Measurements from ENCODE around the gene RBKS.

The RBKS gene

GRCh38 chr2:27863146-27863545 is 27.0 kb downstream of the RBKS start:
- Histone ChIP-seq H3K4me3 (IDR thresholded peaks at IDR 0.05; ENCODE audit: insufficient read depth, low read depth, low read length) (no peak overlapping the region), H2AFZ (ENCODE audit: low read depth) (no peak overlapping the region), H3K4me1 (ENCODE audit: low read depth, poor library complexity, severe bottlenecking) (no peaks in the 10 kb centered on the region), H4K20me1 (ENCODE audit: insufficient read depth) (no peaks in the 10 kb centered on the region), H3K4me2 (no peak overlapping the region), H3K9ac (no peak overlapping the region), H3K27ac (no peak overlapping the region), H3K27me3 (ENCODE audit: insufficient read depth, low read depth) (no peaks in the 10 kb centered on the region), H3K36me3 (ENCODE audit: insufficient read depth) (no peaks in the 10 kb centered on the region), H3K79me2 (ENCODE audit: insufficient read depth, low read depth) (no peaks in the 10 kb centered on the region)
- no peak for TF ChIP-seq CTCF (conservative IDR thresholded peaks at IDR 0.05; ENCODE audit: low read depth, low read length)

- TF ChIP-seq CTCF (conservative IDR thresholded peaks at IDR 0.05; ENCODE audit: low read depth, low read length), result no peak
- Histone ChIP-seq H3K4me2 (no peak overlapping the region), H2AFZ (ENCODE audit: low read depth) (no peak overlapping the region), H3K9ac (no peak overlapping the region), H3K4me1 (ENCODE audit: low read depth, poor library complexity, severe bottlenecking) (no peaks in the 10 kb centered on the region), H3K27ac (no peak overlapping the region), H3K36me3 (ENCODE audit: insufficient read depth) (no peaks in the 10 kb centered on the region), H4K20me1 (ENCODE audit: insufficient read depth) (no peaks in the 10 kb centered on the region), H3K79me2 (ENCODE audit: insufficient read depth, low read depth) (no peaks in the 10 kb centered on the region), H3K4me3 (IDR thresholded peaks at IDR 0.05; ENCODE audit: insufficient read depth, low read depth, low read length) (no peak overlapping the region), H3K27me3 (ENCODE audit: insufficient read depth, low read depth) (no peaks in the 10 kb centered on the region)
Observed at GRCh38 chr2:27860111-27860510, 30.1 kb downstream of the RBKS start.

- H4K20me1 ChIP-seq (ENCODE audit: insufficient read depth), result no peaks in the 10 kb centered on the region
- H3K27ac ChIP-seq, result no peak overlapping the region
Observed at GRCh38 chr2:27857417-27858172, 32.6 kb downstream of the RBKS start.

GRCh38 chr2:27856956-27857355 is 33.2 kb downstream of the RBKS start:
- no peak overlapping the region for H3K27ac ChIP-seq
- no peak overlapping the region for H2AFZ ChIP-seq (ENCODE audit: low read depth)
- no peaks in the 10 kb centered on the region for H3K36me3 ChIP-seq (ENCODE audit: insufficient read depth)
- no peak overlapping the region for H3K4me2 ChIP-seq
- H3K4me1 ChIP-seq (ENCODE audit: low read depth, poor library complexity, severe bottlenecking), result no peaks in the 10 kb centered on the region
- H4K20me1 ChIP-seq (ENCODE audit: insufficient read depth), result no peaks in the 10 kb centered on the region
- H3K4me3 ChIP-seq (IDR thresholded peaks at IDR 0.05; ENCODE audit: insufficient read depth, low read depth, low read length), result no peak overlapping the region
- no peaks in the 10 kb centered on the region for H3K79me2 ChIP-seq (ENCODE audit: insufficient read depth, low read depth)
- no peak for TF ChIP-seq CTCF (conservative IDR thresholded peaks at IDR 0.05; ENCODE audit: low read depth, low read length)
- H3K9ac ChIP-seq, result no peak overlapping the region
- H3K27me3 ChIP-seq (ENCODE audit: insufficient read depth, low read depth), result no peaks in the 10 kb centered on the region

More at GRCh38 chr2:27857417-27858172, 32.6 kb downstream of the RBKS start:
- no peak overlapping the region for H2AFZ ChIP-seq (ENCODE audit: low read depth)
- H3K4me1 ChIP-seq (ENCODE audit: low read depth, poor library complexity, severe bottlenecking), result no peaks in the 10 kb centered on the region
- H3K4me3 ChIP-seq (IDR thresholded peaks at IDR 0.05; ENCODE audit: insufficient read depth, low read depth, low read length), result no peak overlapping the region
- no peak for TF ChIP-seq CTCF (conservative IDR thresholded peaks at IDR 0.05; ENCODE audit: low read depth, low read length)
- H3K27me3 ChIP-seq (ENCODE audit: insufficient read depth, low read depth), result no peaks in the 10 kb centered on the region
- H3K4me2 ChIP-seq, result no peak overlapping the region
- no peaks in the 10 kb centered on the region for H3K36me3 ChIP-seq (ENCODE audit: insufficient read depth)
- H3K79me2 ChIP-seq (ENCODE audit: insufficient read depth, low read depth), result no peaks in the 10 kb centered on the region
- no peak overlapping the region for H3K9ac ChIP-seq
